Ishikawa (cell line): ENCODE results near the gene RNF157.

Experiments
- CEBPB ChIP-seq: IDR thresholded peaks from 2 replicates; pipeline ENCODE4 v1.6.1; 2012
- CREB1 ChIP-seq: IDR thresholded peaks from 2 replicates; pipeline ENCODE4 v1.6.1; 2012; ENCODE audit warnings: low read depth
- EGR1 ChIP-seq: IDR thresholded peaks from 2 replicates; pipeline ENCODE4 v1.6.1; 2012
- EP300 ChIP-seq: IDR thresholded peaks from 2 replicates; pipeline ENCODE4 v1.6.1; 2012; ENCODE audit warnings: borderline replicate concordance
- FOXM1 ChIP-seq: IDR thresholded peaks from 2 replicates; pipeline ENCODE4 v1.6.1; 2012; ENCODE audit warnings: low read depth, borderline replicate concordance
- MAX ChIP-seq: IDR thresholded peaks from 2 replicates; pipeline ENCODE4 v1.6.1; 2012
- NFIC ChIP-seq: IDR thresholded peaks from 2 replicates; pipeline ENCODE4 v1.6.1; 2012
- RAD21 ChIP-seq: IDR thresholded peaks from 2 replicates; pipeline ENCODE4 v1.6.1; 2012; ENCODE audit warnings: low read depth
- REST ChIP-seq: IDR thresholded peaks from 2 replicates; pipeline ENCODE4 v1.6.1; 2012; ENCODE audit warnings: low read depth, mild to moderate bottlenecking
- TAF1 ChIP-seq: IDR thresholded peaks from 2 replicates; pipeline ENCODE4 v1.6.1; 2012; ENCODE audit warnings: low read depth, mild to moderate bottlenecking
- TCF12 ChIP-seq: IDR thresholded peaks from 2 replicates; pipeline ENCODE4 v1.6.1; 2012; ENCODE audit warnings: low read depth
- TEAD4 ChIP-seq: IDR thresholded peaks from 2 replicates; pipeline ENCODE4 v1.6.1; 2012
- USF1 ChIP-seq: IDR thresholded peaks from 2 replicates; pipeline ENCODE4 v1.6.1; 2012
- YY1 ChIP-seq: IDR thresholded peaks from 2 replicates; pipeline ENCODE4 v1.6.1; 2012; ENCODE audit warnings: low read depth
- ZBTB7A ChIP-seq: IDR thresholded peaks from 2 replicates; pipeline ENCODE4 v1.6.1; 2012; ENCODE audit warnings: low read depth

Gene RNF157

GRCh38 chr17:76196675-76197074 lies 43.6 kb downstream of the RNF157 start:
- no peak for TF ChIP-seq TEAD4

- TF ChIP-seq TEAD4 (no peak), EGR1 (no peak), FOXM1 (no peak), USF1 (no peak), REST (no peak)
Observed at GRCh38 chr17:76195281-76196096, 44.8 kb downstream of the RNF157 start.

- TF ChIP-seq EGR1, result no peak
- no peak for TF ChIP-seq USF1
- TF ChIP-seq RAD21, result no peak
- no peak for TF ChIP-seq FOXM1
- no peak for TF ChIP-seq CEBPB
- no peak for TF ChIP-seq TCF12
- no peak for TF ChIP-seq REST
Observed at GRCh38 chr17:76193591-76193990, 46.7 kb downstream of the RNF157 start.

GRCh38 chr17:76191896-76192295 lies 48.4 kb downstream of the RNF157 start:
- TF ChIP-seq ZBTB7A (no peak), EP300 (no peak), CREB1 (no peak), REST (no peak), RAD21 (no peak), EGR1 (no peak), YY1 (no peak), TEAD4 (no peak), TCF12 (no peak), MAX (no peak), USF1 (no peak), TAF1 (no peak), NFIC (no peak), FOXM1 (no peak)

- TF ChIP-seq USF1 (no peak), TEAD4 (no peak), FOXM1 (no peak), YY1 (no peak), ZBTB7A (no peak), CREB1 (no peak), TAF1 (no peak), EP300 (no peak), MAX (no peak), REST (no peak), TCF12 (no peak), NFIC (no peak), EGR1 (no peak), CEBPB (no peak), RAD21 (no peak)
Observed at GRCh38 chr17:76189741-76190140, 50.6 kb downstream of the RNF157 start.
